Activated T-cell treated with anti-CD3 and anti-CD28 coated beads for 48 hours (primary cell): ENCODE measurements around the gene NPTX2.

ENCODE experiments used
- DNase-seq: peaks from one replicate; pipeline ENCODE4 v3.0.0-alpha.2; 2020; ENCODE audit warnings: low read depth

NPTX2 gene

GRCh38 chr7:98654524-98655272 is 37.6 kb downstream of the NPTX2 start:
- no peak for DNase-seq

DNA sequence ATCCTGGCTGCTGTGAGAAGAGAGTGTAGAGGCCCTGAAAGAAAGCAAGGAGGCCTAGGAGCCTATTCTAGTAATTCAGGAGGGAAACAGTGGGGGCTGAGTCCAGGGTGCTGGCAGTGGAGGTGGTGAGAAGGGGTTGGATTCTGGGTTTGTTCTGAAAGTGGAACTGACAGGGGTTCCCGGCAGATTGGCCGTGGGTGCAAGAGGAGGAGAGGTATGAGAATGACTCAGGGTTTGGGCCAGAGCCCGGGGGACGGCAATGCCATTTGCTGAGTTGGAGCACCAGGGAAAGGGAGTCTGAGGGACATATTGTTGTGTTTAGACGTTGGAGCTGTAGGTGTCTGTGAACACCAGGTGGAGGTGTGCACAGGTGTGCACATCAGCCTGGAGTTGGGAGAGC is 38.5 kb downstream of the NPTX2 start:
- no peak for DNase-seq

DNA sequence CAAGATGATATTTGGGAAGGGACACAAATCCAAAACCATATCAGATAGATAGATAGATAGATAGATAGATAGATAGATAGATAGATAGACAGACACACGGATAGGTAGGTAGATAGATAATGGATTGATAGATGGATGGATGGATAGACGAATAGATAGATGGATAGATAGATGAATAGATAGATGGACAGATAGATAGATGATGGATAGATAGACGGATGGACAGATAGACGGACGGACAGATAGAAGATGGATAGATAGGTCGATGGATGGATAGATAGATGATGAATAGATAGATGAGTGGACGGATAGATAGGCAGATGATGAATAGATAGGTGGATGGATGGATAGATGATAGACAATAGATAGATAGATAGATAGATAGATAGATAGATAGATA is 39.8 kb downstream of the NPTX2 start:
- DNase-seq = no peak

DNA sequence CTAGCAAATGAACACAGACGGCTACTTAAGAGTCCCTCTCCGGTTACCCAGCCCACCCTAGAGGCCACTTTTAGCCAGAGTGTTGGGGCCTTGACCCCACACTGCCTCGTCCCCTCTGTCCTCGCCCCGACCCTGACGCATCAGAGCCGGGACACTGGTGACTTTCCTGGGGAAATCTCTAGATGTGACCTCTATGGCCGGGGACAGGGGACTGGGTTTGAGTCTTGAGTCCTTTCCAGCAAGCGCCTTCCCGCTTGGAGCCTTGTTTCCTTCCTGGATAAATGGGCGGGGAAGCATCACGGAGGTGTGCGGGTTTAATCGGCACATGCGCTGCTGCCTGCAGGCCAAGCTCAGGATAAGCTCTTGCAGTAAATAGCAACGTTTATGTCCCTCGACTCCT is 40.7 kb downstream of the NPTX2 start:
- no peak for DNase-seq

GRCh38 chr7:98659756-98660155 is 42.7 kb downstream of the NPTX2 start:
- no peak for DNase-seq

- DNase-seq = no peak
Measured at GRCh38 chr7:98661607-98662006, 44.5 kb downstream of the NPTX2 start.

- DNase-seq = no peak
Measured at GRCh38 chr7:98662289-98662688, 45.2 kb downstream of the NPTX2 start.

DNA sequence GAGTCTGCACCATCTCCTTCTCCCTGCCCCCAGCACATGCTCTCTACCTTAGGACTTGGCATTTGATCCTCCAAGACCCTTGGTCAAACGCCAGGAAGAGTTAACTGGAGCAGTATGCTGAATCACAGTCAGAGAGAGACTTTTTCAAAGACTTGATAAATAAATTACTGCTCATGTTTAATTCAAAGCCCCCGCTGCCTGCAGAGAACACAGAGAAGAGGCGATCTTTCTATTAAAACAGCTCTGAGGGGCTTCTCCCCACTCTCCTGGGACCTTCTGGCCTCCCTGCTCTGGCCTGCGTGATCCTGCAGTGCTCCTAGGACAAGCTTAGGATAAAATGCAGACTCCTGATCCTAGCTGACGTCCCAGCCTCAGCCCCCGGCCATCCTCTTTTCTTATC is 47.8 kb downstream of the NPTX2 start:
- DNase-seq = no peak

DNA sequence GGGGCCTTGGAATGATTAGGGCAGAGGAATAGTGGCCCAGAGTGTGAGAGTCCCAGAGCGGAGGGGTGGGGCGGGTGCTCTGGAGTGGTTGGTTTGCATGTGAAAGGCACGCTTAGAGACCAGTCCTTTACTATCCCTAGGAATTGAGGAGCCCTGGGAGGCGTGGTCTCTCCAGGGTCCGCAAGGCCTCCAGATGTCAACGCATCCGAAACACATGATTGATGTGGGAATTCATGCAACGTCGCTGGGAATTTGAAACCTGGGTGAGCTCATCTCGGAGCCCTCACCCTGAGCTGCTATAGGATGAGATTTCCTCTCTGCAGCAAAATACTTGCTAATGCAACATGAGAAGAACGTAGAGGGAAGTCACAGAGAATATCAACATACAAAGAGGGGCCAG is 51.2 kb downstream of the NPTX2 start:
- DNase-seq = no peak

GRCh38 chr7:98669329-98670000 is 52.4 kb downstream of the NPTX2 start:
- no peak for DNase-seq

GRCh38 chr7:98670186-98670585 is 53.1 kb downstream of the NPTX2 start:
- no peak for DNase-seq

- no peak for DNase-seq
Measured at GRCh38 chr7:98671733-98672331, 54.7 kb downstream of the NPTX2 start.

GRCh38 chr7:98674461-98674860 is 57.4 kb downstream of the NPTX2 start:
- DNase-seq = no peak

DNA sequence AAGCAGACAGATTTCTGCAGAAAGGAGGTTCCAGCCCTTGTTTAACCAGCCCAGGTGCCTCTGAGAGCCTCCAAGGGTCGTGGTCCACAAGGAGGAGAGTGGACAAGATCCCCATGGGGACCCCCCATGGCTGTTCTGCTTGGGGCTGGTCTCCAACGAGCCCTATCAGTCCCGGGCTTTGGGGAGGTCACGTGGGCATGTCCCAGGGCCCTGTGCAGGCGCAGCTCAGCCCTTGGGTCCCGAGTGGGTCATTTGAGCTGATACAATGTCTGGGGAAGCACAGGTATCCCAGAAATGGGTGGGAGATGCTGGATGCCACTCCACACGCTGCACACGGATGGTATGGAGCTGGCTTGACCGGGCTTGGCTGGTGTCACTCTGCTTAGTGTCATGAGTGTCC is 57.8 kb downstream of the NPTX2 start:
- no peak for DNase-seq

- DNase-seq = no peak
Measured at GRCh38 chr7:98678215-98678614, 61.1 kb downstream of the NPTX2 start.
